Trophoblast cell (in vitro differentiated cells and primary cell): ENCODE data around the gene MC3R.

Source experiments
- DNase-seq, 2 donors: peaks; one replicate each; pipeline ENCODE4 v3.0.0-alpha.2; 2016
- H2AFZ ChIP-seq: 2 replicates; pipeline ENCODE4 v1.6.1; 2013; ENCODE audit warnings: low read length, moderate library complexity, mild to moderate bottlenecking; ENCODE audit not compliant: insufficient read depth, poor library complexity
- H2AK5ac ChIP-seq: 2 replicates; pipeline ENCODE4 v1.6.1; 2013; ENCODE audit warnings: mild to moderate bottlenecking, low read length
- H2BK120ac ChIP-seq: 2 replicates; pipeline ENCODE4 v1.6.1; 2013; ENCODE audit warnings: low read length, mild to moderate bottlenecking, moderate library complexity; ENCODE audit not compliant: insufficient read depth, poor library complexity
- H2BK12ac ChIP-seq: 2 replicates; pipeline ENCODE4 v1.6.1; 2013; ENCODE audit warnings: mild to moderate bottlenecking, low read length, moderate library complexity
- H2BK5ac ChIP-seq: 2 replicates; pipeline ENCODE4 v1.6.1; 2013; ENCODE audit warnings: low read length, low read depth, moderate library complexity, mild to moderate bottlenecking; ENCODE audit not compliant: poor library complexity
- H3K14ac ChIP-seq: 2 replicates; pipeline ENCODE4 v1.6.1; 2013; ENCODE audit warnings: mild to moderate bottlenecking, low read length
- H3K18ac ChIP-seq: 2 replicates; pipeline ENCODE4 v1.6.1; 2013; ENCODE audit warnings: mild to moderate bottlenecking, low read length
- H3K23ac ChIP-seq: 2 replicates; pipeline ENCODE4 v1.6.1; 2013; ENCODE audit warnings: low read length
- H3K27ac ChIP-seq: 2 replicates; pipeline ENCODE4 v1.5.1; 2013; ENCODE audit warnings: low read depth, mild to moderate bottlenecking, inconsistent platforms, low read length, moderate library complexity
- H3K27me3 ChIP-seq: 2 replicates; pipeline ENCODE4 v1.6.1; 2013; ENCODE audit warnings: inconsistent platforms, mild to moderate bottlenecking, low read length, moderate library complexity; ENCODE audit not compliant: insufficient read depth
- H3K36me3 ChIP-seq, 2 experiments: 1 replicate in 1 of 2; 2 replicates in 1 of 2; pipeline ENCODE4 v1.6.1; 2013; ENCODE audit warnings: low read length in 2 of 2, mild to moderate bottlenecking in 2 of 2, moderate library complexity in 1 of 2; ENCODE audit not compliant: insufficient read depth in 2 of 2, control insufficient read depth in 1 of 2
- H3K4ac ChIP-seq: 2 replicates; pipeline ENCODE4 v1.6.1; 2013; ENCODE audit warnings: low read depth, mild to moderate bottlenecking, low read length, moderate library complexity
- H3K4me1 ChIP-seq, 2 experiments: 1 replicate in 1 of 2; 2 replicates in 1 of 2; pipeline ENCODE4 v1.6.1; 2013; ENCODE audit warnings: low read length in 2 of 2, mild to moderate bottlenecking in 2 of 2, moderate library complexity in 1 of 2; ENCODE audit not compliant: insufficient read depth in 2 of 2, control insufficient read depth in 1 of 2
- H3K4me2 ChIP-seq: 2 replicates; pipeline ENCODE4 v1.6.1; 2013; ENCODE audit warnings: inconsistent platforms, mild to moderate bottlenecking, low read length, moderate library complexity
- H3K4me3 ChIP-seq: 2 replicates; pipeline ENCODE4 v1.5.1; 2013; ENCODE audit warnings: mild to moderate bottlenecking, low read depth, low read length, inconsistent platforms
- H3K79me1 ChIP-seq: one replicate; pipeline ENCODE4 v1.6.1; 2013; ENCODE audit warnings: low read length
- H3K79me2 ChIP-seq: 2 replicates; pipeline ENCODE4 v1.6.1; 2013; ENCODE audit warnings: low read length, mild to moderate bottlenecking; ENCODE audit not compliant: control insufficient read depth, insufficient read depth, poor library complexity
- H3K9ac ChIP-seq: 2 replicates; pipeline ENCODE4 v1.6.1; 2013; ENCODE audit warnings: mild to moderate bottlenecking, low read length
- H3K9me3 ChIP-seq: 2 replicates; pipeline ENCODE4 v1.6.1; 2013; ENCODE audit warnings: low read depth, mild to moderate bottlenecking, control low read depth, inconsistent platforms, low read length; ENCODE audit not compliant: insufficient read depth
- H4K12ac ChIP-seq: 2 replicates; pipeline ENCODE4 v1.6.1; 2013; ENCODE audit warnings: low read depth, mild to moderate bottlenecking, low read length, moderate library complexity
- H4K8ac ChIP-seq: 2 replicates; pipeline ENCODE4 v1.6.1; 2013; ENCODE audit warnings: low read depth, mild to moderate bottlenecking, low read length, moderate library complexity
- H4K91ac ChIP-seq: one replicate; pipeline ENCODE4 v1.6.1; 2013; ENCODE audit warnings: low read depth, mild to moderate bottlenecking, low read length, moderate library complexity
- WGBS: extraction: QIAGEN DNeasy Blood & Tissue Kit; methylation state at CpG from one replicate; pipeline ENCODE4 v1.1.7; 2013; ENCODE audit warnings: missing lambda C conversion rate; ENCODE audit not compliant: insufficient read length, insufficient coverage; ENCODE audit errors: extremely low coverage; 5-methylcytosine and 5-hydroxymethylcytosine counted together

Gene MC3R

GRCh38 chr20:56205346-56205745 lies 43.2 kb upstream of the MC3R start:
- WGBS = no CpG with 5 or more reads among the region's 3 CpGs

GRCh38 chr20:56207656-56208055 lies 40.9 kb upstream of the MC3R start:
- peaks cover 2% of the 10 kb centered on the region for H3K9me3 ChIP-seq
- H3K23ac ChIP-seq = no peak overlapping the region
- no peak overlapping the region for H3K27ac ChIP-seq
- H3K4me3 ChIP-seq = no peak overlapping the region
- no CpG with 5 or more reads among the region's 4 CpGs for WGBS
- no peaks in the 10 kb centered on the region for H3K79me1 ChIP-seq
- H3K4me2 ChIP-seq = no peak overlapping the region
- no peaks in the 10 kb centered on the region for H3K36me3 ChIP-seq
- no peak overlapping the region for H4K91ac ChIP-seq
- H2BK12ac ChIP-seq = no peak overlapping the region
- no peak overlapping the region for H4K8ac ChIP-seq
- H2AFZ ChIP-seq = no peak overlapping the region
- no peak overlapping the region for H2BK120ac ChIP-seq
- H3K27me3 ChIP-seq = no peaks in the 10 kb centered on the region
- H3K79me2 ChIP-seq = peaks cover 2% of the 10 kb centered on the region
- peak in 1 of 2 donors; percentile 25 for DNase-seq
- no peak overlapping the region for H3K18ac ChIP-seq
- H3K4me1 ChIP-seq = no peaks in the 10 kb centered on the region
- no peak overlapping the region for H3K14ac ChIP-seq
- no peak overlapping the region for H3K4ac ChIP-seq
- no peak overlapping the region for H4K12ac ChIP-seq
- no peak overlapping the region for H3K9ac ChIP-seq
- no peak overlapping the region for H2BK5ac ChIP-seq
- no peak overlapping the region for H2AK5ac ChIP-seq

More at GRCh38 chr20:56205346-56205745, 43.2 kb upstream of the MC3R start:
- H3K9me3 ChIP-seq = peaks cover 2% of the 10 kb centered on the region
- peaks cover 0 to 1% of the 10 kb centered on the region in 2 experiments for H3K36me3 ChIP-seq
- H3K4me3 ChIP-seq = no peak overlapping the region
- H3K23ac ChIP-seq = no peak overlapping the region
- H2AK5ac ChIP-seq = no peak overlapping the region
- no peak overlapping the region for H4K91ac ChIP-seq
- H3K4me2 ChIP-seq = no peak overlapping the region
- DNase-seq = peak; percentile 38 to 59
- H2BK120ac ChIP-seq = no peak overlapping the region
- H4K12ac ChIP-seq = no peak overlapping the region
- H4K8ac ChIP-seq = no peak overlapping the region
- H3K4ac ChIP-seq = no peak overlapping the region
- no peak overlapping the region for H3K18ac ChIP-seq
- peaks cover 2% of the 10 kb centered on the region for H3K79me2 ChIP-seq
- no peak overlapping the region for H2AFZ ChIP-seq
- no peak overlapping the region for H3K14ac ChIP-seq
- H3K79me1 ChIP-seq = no peaks in the 10 kb centered on the region
- H2BK12ac ChIP-seq = no peak overlapping the region
- H2BK5ac ChIP-seq = no peak overlapping the region
- no peaks in the 10 kb centered on the region for H3K4me1 ChIP-seq
- H3K27me3 ChIP-seq = no peaks in the 10 kb centered on the region
- H3K27ac ChIP-seq = no peak overlapping the region
- H3K9ac ChIP-seq = no peak overlapping the region

- H3K14ac ChIP-seq = no peak overlapping the region
- no peak overlapping the region for H2AFZ ChIP-seq
- H4K12ac ChIP-seq = no peak overlapping the region
- no peak overlapping the region for H3K18ac ChIP-seq
- no peaks in the 10 kb centered on the region for H3K79me1 ChIP-seq
- no peak overlapping the region for H2BK120ac ChIP-seq
- H3K4me2 ChIP-seq = no peak overlapping the region
- H3K4me1 ChIP-seq = no peaks in the 10 kb centered on the region
- no peak overlapping the region for H3K9ac ChIP-seq
- H2BK5ac ChIP-seq = no peak overlapping the region
- no peak overlapping the region for H3K4me3 ChIP-seq
- H3K23ac ChIP-seq = no peak overlapping the region
- no peaks in the 10 kb centered on the region for H3K36me3 ChIP-seq
- WGBS = no CpG with 5 or more reads among the region's 1 CpG
- no peaks in the 10 kb centered on the region for H3K27me3 ChIP-seq
- no peak overlapping the region for H4K8ac ChIP-seq
- no peak overlapping the region for H3K27ac ChIP-seq
- no peak overlapping the region for H4K91ac ChIP-seq
- peaks cover 2% of the 10 kb centered on the region for H3K9me3 ChIP-seq
- DNase-seq = no peak
- H3K79me2 ChIP-seq = peaks cover 2% of the 10 kb centered on the region
- no peak overlapping the region for H2BK12ac ChIP-seq
- no peak overlapping the region for H2AK5ac ChIP-seq
- H3K4ac ChIP-seq = no peak overlapping the region
These were observed 40.4 kb upstream of the MC3R start for GRCh38 chr20:56208121-56208520.

- Histone ChIP-seq H3K14ac (no peak overlapping the region), H3K4me1 (no peaks in the 10 kb centered on the region), H3K9me3 (peaks cover 3% of the 10 kb centered on the region), H3K27me3 (no peaks in the 10 kb centered on the region), H3K23ac (no peak overlapping the region), H4K91ac (no peak overlapping the region), H3K27ac (no peak overlapping the region), H2BK120ac (no peak overlapping the region), H4K8ac (no peak overlapping the region), H3K79me2 (no peaks in the 10 kb centered on the region), H3K36me3 (no peaks in the 10 kb centered on the region), H3K4me2 (no peak overlapping the region), H3K4ac (no peak overlapping the region), H3K9ac (no peak overlapping the region), H2BK12ac (no peak overlapping the region), H4K12ac (no peak overlapping the region), H3K4me3 (no peak overlapping the region), H2AK5ac (no peak overlapping the region), H2BK5ac (no peak overlapping the region), H3K18ac (no peak overlapping the region), H3K79me1 (no peaks in the 10 kb centered on the region), H2AFZ (no peak overlapping the region)
- WGBS = no CpG with 5 or more reads among the region's 5 CpGs
- DNase-seq = no peak
These were observed 37.5 kb upstream of the MC3R start for GRCh38 chr20:56211051-56211450.
